Kidney epithelial cell (primary cell): ENCODE measurements around the gene EMSY. TPM values are rescaled to one million over a fixed set of nuclear protein-coding genes. Genes with fewer than 3 reads are reported as not detected.
"Not testable (repeated sequence)": the region's sequence is repeated elsewhere in the genome, so short reads cannot be mapped to it uniquely, and the experiment has no call there.

Source experiments
- DNase-seq: peaks from one replicate; pipeline ENCODE4 v3.0.0-alpha.2; 2010; ENCODE audit warnings: low read depth
- H3K27me3 ChIP-seq: 2 replicates; pipeline ENCODE4 v1.6.0; 2011; ENCODE audit warnings: low read length; ENCODE audit not compliant: control insufficient read depth, insufficient read depth
- H3K36me3 ChIP-seq: 2 replicates; pipeline ENCODE4 v1.5.1; 2011; ENCODE audit warnings: low read length; ENCODE audit not compliant: control insufficient read depth, insufficient read depth
- H3K4me3 ChIP-seq: 2 replicates; pipeline ENCODE4 v1.5.1; 2011; ENCODE audit warnings: low read depth, mild to moderate bottlenecking, control low read depth, low read length
- CTCF ChIP-seq: IDR thresholded peaks from 2 replicates; pipeline ENCODE4 v1.5.1; 2011; ENCODE audit warnings: mild to moderate bottlenecking, moderate library complexity, low read length, control low read depth, inconsistent platforms; ENCODE audit not compliant: insufficient read depth, poor library complexity, severe bottlenecking
- total RNA-seq: library from RNA; depleted of rRNA; stranded (reverse); fragments of >200 nt; gene quantifications from 2 replicates; pipeline ENCODE4 v1.2.3, GENCODE V29; 2015

EMSY gene
- total RNA-seq, 1 donor from 2014 or later = 15.2 TPM

GRCh38 chr11:76592961-76593360, 148.1 kb downstream of the EMSY start:
- H3K4me3 ChIP-seq = no peak overlapping the region
- no peaks in the 10 kb centered on the region for H3K27me3 ChIP-seq
- no peak for DNase-seq
- no peaks in the 10 kb centered on the region for H3K36me3 ChIP-seq
- TF ChIP-seq CTCF = no peak

GRCh38 chr11:76595091-76595490, 150.3 kb downstream of the EMSY start:
- not testable (repeated sequence) for H3K27me3 ChIP-seq, H3K36me3 ChIP-seq, H3K4me3 ChIP-seq, DNase-seq

- Histone ChIP-seq H3K27me3 (no peaks in the 10 kb centered on the region), H3K36me3 (no peaks in the 10 kb centered on the region), H3K4me3 (no peak overlapping the region)
- DNase-seq = no peak
- TF ChIP-seq CTCF = no peak
These were observed 151.8 kb downstream of the EMSY start for GRCh38 chr11:76596652-76597051.

GRCh38 chr11:76597533-76598425, 153.0 kb downstream of the EMSY start:
- TF ChIP-seq CTCF = no peak
- no peaks in the 10 kb centered on the region for H3K36me3 ChIP-seq
- H3K4me3 ChIP-seq = no peak overlapping the region
- no peak for DNase-seq
- no peaks in the 10 kb centered on the region for H3K27me3 ChIP-seq

- TF ChIP-seq CTCF = peak; percentile 69
- DNase-seq = no peak
These were observed 153.6 kb downstream of the EMSY start for GRCh38 chr11:76598426-76598839.

GRCh38 chr11:76599041-76600013, 154.5 kb downstream of the EMSY start:
- no peak for TF ChIP-seq CTCF
- no peak for DNase-seq

More at GRCh38 chr11:76598426-76598839, 153.6 kb downstream of the EMSY start:
- Histone ChIP-seq H3K4me3 (no peak overlapping the region), H3K36me3 (no peaks in the 10 kb centered on the region), H3K27me3 (no peaks in the 10 kb centered on the region)

More at GRCh38 chr11:76599041-76600013, 154.5 kb downstream of the EMSY start:
- no peak overlapping the region for H3K4me3 ChIP-seq
- no peaks in the 10 kb centered on the region for H3K36me3 ChIP-seq
- peaks cover 3% of the 10 kb centered on the region for H3K27me3 ChIP-seq
